Adrenal gland (tissue), 5 donors: Measurements from ENCODE around the gene DMRT1.

Experiments
- CTCF ChIP-seq, 6 experiments: fragments of 450-650 bp in 4 of 6; fragments of 200-600 bp in 2 of 6; sonication (generic) in 1 of 6; IDR thresholded peaks; 1 replicate in 5 of 6; 2 replicates in 1 of 6; pipeline versions ENCODE4 v1.5.1 to v1.8.0; 2016 to 2021; ENCODE audit warnings: antibody characterized with exemption in 6 of 6, mild to moderate bottlenecking in 2 of 6, moderate library complexity in 1 of 6
- POLR2A ChIP-seq, 2 donors: fragments of 450-650 bp; IDR thresholded peaks; one replicate each; pipeline ENCODE4 v1.6.1; 2017; ENCODE audit warnings: antibody characterized with exemption in 2 of 2, mild to moderate bottlenecking in 2 of 2, moderate library complexity in 1 of 2
- donor health status: DM: no; HTN: no; CAD: no.

- no peak for TF ChIP-seq CTCF (IDR thresholded peaks at IDR 0.05)
- no peak for TF ChIP-seq POLR2A (IDR thresholded peaks at IDR 0.05)
Observed at GRCh38 chr9:1002678-1003077, 161.2 kb downstream of the DMRT1 start.
